Calu3 (cell line): ENCODE data around the gene ANKS1B. TPM values are rescaled to one million over a fixed set of nuclear protein-coding genes. Genes with fewer than 3 reads are reported as not detected.

Experiments
- BruUV-seq: library from RNA; stranded (reverse); fragments of 400-500 nt; replicated peaks from 2 replicates; lab custom pipeline; 2021; lab: Mats Ljungman, UMichigan
- CTCF ChIA-PET: fragments of 300-600 bp; sonication (Branson Sonifier 250); formaldehyde crosslinking; loops from one replicate; lab custom pipeline; 2022; ENCODE audit warnings: antibody characterized with exemption; lab: Charles Lee
- DNase-seq: peaks from one replicate; pipeline ENCODE4 v3.0.0; 2022
- H3K27ac Mint-ChIP-seq: one replicate; pipeline ENCODE4 v1.8.0; 2022; ENCODE audit warnings: mixed read lengths; ENCODE audit not compliant: unreplicated experiment
- H3K27me3 Mint-ChIP-seq: one replicate; pipeline ENCODE4 v1.8.0; 2022; ENCODE audit warnings: mixed read lengths; ENCODE audit not compliant: unreplicated experiment
- H3K36me3 Mint-ChIP-seq: one replicate; pipeline ENCODE4 v1.8.0; 2022; ENCODE audit warnings: mild to moderate bottlenecking, moderate library complexity, mixed read lengths; ENCODE audit not compliant: insufficient read depth, unreplicated experiment
- H3K4me1 Mint-ChIP-seq: one replicate; pipeline ENCODE4 v1.8.0; 2022; ENCODE audit warnings: mild to moderate bottlenecking, low read depth, mixed read lengths; ENCODE audit not compliant: unreplicated experiment
- H3K4me3 Mint-ChIP-seq: one replicate; pipeline ENCODE4 v1.8.0; 2022; ENCODE audit warnings: mild to moderate bottlenecking, low read depth, moderate library complexity, mixed read lengths; ENCODE audit not compliant: unreplicated experiment
- H3K9me3 Mint-ChIP-seq: one replicate; pipeline ENCODE4 v1.8.0; 2022; ENCODE audit warnings: low read depth, mixed read lengths; ENCODE audit not compliant: unreplicated experiment
- CTCF ChIP-seq: fragments of 200-600 bp; IDR thresholded peaks from one replicate; pipeline ENCODE4 v1.8.0; 2022; ENCODE audit warnings: antibody characterized with exemption; ENCODE audit not compliant: unreplicated experiment
- intact Hi-C: fragments of 100-400 bp; cut with micrococcal nuclease; formaldehyde crosslinking; loops from one replicate; pipeline ENCODE4 v1.10.0; 2022; ENCODE audit not compliant: unreplicated experiment
- total RNA-seq: library from RNA; stranded (reverse); gene quantifications from 2 replicates; pipeline ENCODE4 v1.2.3, GENCODE V29; 2022

Gene ANKS1B
- total RNA-seq, 1 experiment from 2014 or later, result 1.7 TPM

GRCh38 chr12:99522456-99522855, 462.3 kb downstream of the ANKS1B start:
- CTCF ChIA-PET, result interaction anchor here (1.0 kb wide), 1 partner anchor 8 kb away, joined by 3 read pairs; no protein-coding TSS in a partner anchor
- DNase-seq, result no peak
- BruUV-seq, result no TSS peak
- Mint-ChIP-seq H3K4me3 (no peak overlapping the region), H3K27me3 (no peaks in the 10 kb centered on the region), H3K36me3 (no peaks in the 10 kb centered on the region), H3K9me3 (peaks cover 23% of the 10 kb centered on the region), H3K4me1 (no peaks in the 10 kb centered on the region), H3K27ac (no peak overlapping the region)
- intact Hi-C loops, result no loop called here
- TF ChIP-seq CTCF, result no peak

GRCh38 chr12:99521664-99522063, 463.1 kb downstream of the ANKS1B start:
- intact Hi-C loops, result no loop called here
- CTCF ChIA-PET, result interaction anchor here (1.0 kb wide), 1 partner anchor 9 kb away, joined by 3 read pairs; no protein-coding TSS in a partner anchor
- peaks cover 23% of the 10 kb centered on the region for H3K9me3 Mint-ChIP-seq
- BruUV-seq, result no TSS peak
- no peaks in the 10 kb centered on the region for H3K4me1 Mint-ChIP-seq
- no peaks in the 10 kb centered on the region for H3K27me3 Mint-ChIP-seq
- TF ChIP-seq CTCF, result no peak
- DNase-seq, result no peak
- H3K4me3 Mint-ChIP-seq, result no peak overlapping the region
- H3K27ac Mint-ChIP-seq, result no peak overlapping the region
- no peaks in the 10 kb centered on the region for H3K36me3 Mint-ChIP-seq

- Mint-ChIP-seq H3K9me3 (peaks cover 12% of the 10 kb centered on the region), H3K27me3 (no peaks in the 10 kb centered on the region), H3K36me3 (no peaks in the 10 kb centered on the region), H3K4me1 (no peaks in the 10 kb centered on the region), H3K27ac (no peak overlapping the region), H3K4me3 (no peak overlapping the region)
- CTCF ChIA-PET, result no interaction called here
- no TSS peak for BruUV-seq
- intact Hi-C loops, result no loop called here
- no peak for DNase-seq
- TF ChIP-seq CTCF, result no peak
Observed at GRCh38 chr12:99513066-99513465, 471.7 kb downstream of the ANKS1B start.

GRCh38 chr12:99505805-99506204, 478.9 kb downstream of the ANKS1B start:
- H3K27me3 Mint-ChIP-seq, result no peaks in the 10 kb centered on the region
- BruUV-seq, result no TSS peak
- H3K27ac Mint-ChIP-seq, result no peak overlapping the region

More at GRCh38 chr12:99505805-99506204, 478.9 kb downstream of the ANKS1B start:
- peaks cover 3% of the 10 kb centered on the region for H3K9me3 Mint-ChIP-seq
- intact Hi-C loops, result no loop called here
- TF ChIP-seq CTCF, result no peak
- no peak overlapping the region for H3K4me3 Mint-ChIP-seq
- no peaks in the 10 kb centered on the region for H3K36me3 Mint-ChIP-seq
- CTCF ChIA-PET, result no interaction called here
- H3K4me1 Mint-ChIP-seq, result no peaks in the 10 kb centered on the region
- DNase-seq, result no peak
